ENCODE measurements around the gene TSPAN18. TPM values are rescaled to one million over a fixed set of nuclear protein-coding genes. Genes with fewer than 3 reads are reported as not detected.

Gene TSPAN18
- total and polyA plus RNA-seq, 2 of the 4 experiments (the other 2 are of a cell fraction): 0.36 to 1.1 TPM

DNA sequence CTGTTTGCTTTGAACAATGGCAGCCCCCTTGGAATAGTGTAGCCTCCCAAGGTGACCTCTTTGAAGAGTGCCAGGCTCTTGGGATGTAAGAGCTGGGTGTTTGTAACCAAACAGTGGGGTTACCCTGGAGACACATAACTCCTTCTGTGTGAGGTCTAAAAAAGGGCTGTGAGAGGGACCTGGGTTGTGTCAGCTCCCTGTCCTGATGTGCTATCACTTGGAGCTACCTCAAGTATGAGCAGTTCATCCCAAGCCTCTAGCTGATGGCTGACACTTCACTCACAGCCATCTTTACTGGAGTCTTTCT is 40.2 kb downstream of the TSPAN18 start:
- peak overlapping the region; percentile 70 for H3K4ac ChIP-seq (ENCODE audit: low read depth, low read length)
- no peak overlapping the region for H3K4me2 ChIP-seq (ENCODE audit: low read depth, low read length)
- no peak; the same call in 1 of the 2 replicates for ATAC-seq (ENCODE audit: low read depth)
- DNase-seq: peak; percentile 34
- H2BK5ac ChIP-seq (ENCODE audit: low read depth, low read length, poor library complexity, severe bottlenecking): peak overlapping the region; percentile 14
- H2AFZ ChIP-seq (replicated peaks; ENCODE audit: low read length, poor library complexity): no peak overlapping the region
- in situ Hi-C loops (cut with MboI; ENCODE audit: low sequenced_read_pairs): no loop called here
- no peaks in the 10 kb centered on the region for H3K36me3 ChIP-seq (ENCODE audit: control insufficient read depth, insufficient read depth, low read length)
- BruUV-seq (replicated peaks): no TSS peak
- H3K18ac ChIP-seq (ENCODE audit: low read depth, low read length): peak overlapping the region; percentile 12
- H3K9me1 ChIP-seq (ENCODE audit: insufficient read depth, low read length): peaks cover 6% of the 10 kb centered on the region; the same call in 1 of the 2 replicates
- ChIA-PET CTCF (interaction anchor here (0.6 to 1.6 kb wide), 3 partner anchors 9 to 605 kb away, joined by 3 to 7 read pairs (median 3); no protein-coding TSS in a partner anchor), POLR2A (ENCODE audit: unreplicated experiment) (no interaction called here)
- intact Hi-C loops (cut with micrococcal nuclease): loop anchor here (1.0 to 10.0 kb wide), 3 partner anchors 75 to 202 kb away; partner anchors contain the start of gene CD82
- H3K23ac ChIP-seq (ENCODE audit: low read depth, low read length): no peak overlapping the region
- no peaks in the 10 kb centered on the region for H3K27me3 ChIP-seq (ENCODE audit: control insufficient read depth, insufficient read depth, low read length)
- dilution Hi-C loops (cut with HindIII; ENCODE audit: low sequenced_read_pairs, unreplicated experiment): loop anchor here (25.0 kb wide), 1 partner anchor 120 kb away; no protein-coding TSS in a partner anchor
- H3K56ac ChIP-seq (ENCODE audit: extremely low read depth, insufficient read depth, low read length): no peak overlapping the region
- peak overlapping the region; percentile 65 for H2BK120ac ChIP-seq (ENCODE audit: low read depth, low read length)
- no peak overlapping the region for H3K4me3 ChIP-seq (ENCODE audit: insufficient read depth, low read depth, low read length)
- peak overlapping the region; percentile 68 for H3K14ac ChIP-seq (replicated peaks; ENCODE audit: low read depth, low read length)
- H3K9ac ChIP-seq (ENCODE audit: low read depth, low read length): peak overlapping the region; percentile 7; the same call in 1 of the 2 replicates
- TF ChIP-seq CHD1 (IDR thresholded peaks at IDR 0.05; ENCODE audit: low read depth, low read length) (no peak), MAZ (IDR thresholded peaks at IDR 0.05; ENCODE audit: borderline replicate concordance, low read depth, low read length) (no peak), MXI1 (IDR thresholded peaks at IDR 0.05; ENCODE audit: borderline replicate concordance, low read depth, low read length) (no peak), SMC3 (IDR thresholded peaks at IDR 0.05; ENCODE audit: low read depth, low read length) (no peak), RAD21 (IDR thresholded peaks at IDR 0.05; ENCODE audit: low read length) (no peak), RFX5 (IDR thresholded peaks at IDR 0.05; ENCODE audit: low read depth, low read length) (no peak), NFE2L2 (IDR thresholded peaks at IDR 0.05; ENCODE audit: low read depth, low read length) (no peak), POLR2A (IDR thresholded peaks at IDR 0.05; ENCODE audit: low read depth, low read length) (no peak), CEBPB (IDR thresholded peaks at IDR 0.05; ENCODE audit: low read depth, low read length) (no peak), FOS (IDR thresholded peaks at IDR 0.05; ENCODE audit: low read depth, low read length) (no peak), MAFK (IDR thresholded peaks at IDR 0.05; ENCODE audit: low read depth, low read length) (no peak), RCOR1 (IDR thresholded peaks at IDR 0.05; ENCODE audit: insufficient replicate concordance, low read length) (no peak), BHLHE40 (IDR thresholded peaks at IDR 0.05; ENCODE audit: low read depth, low read length) (no peak)
- TF ChIP-seq, protein P1, sequence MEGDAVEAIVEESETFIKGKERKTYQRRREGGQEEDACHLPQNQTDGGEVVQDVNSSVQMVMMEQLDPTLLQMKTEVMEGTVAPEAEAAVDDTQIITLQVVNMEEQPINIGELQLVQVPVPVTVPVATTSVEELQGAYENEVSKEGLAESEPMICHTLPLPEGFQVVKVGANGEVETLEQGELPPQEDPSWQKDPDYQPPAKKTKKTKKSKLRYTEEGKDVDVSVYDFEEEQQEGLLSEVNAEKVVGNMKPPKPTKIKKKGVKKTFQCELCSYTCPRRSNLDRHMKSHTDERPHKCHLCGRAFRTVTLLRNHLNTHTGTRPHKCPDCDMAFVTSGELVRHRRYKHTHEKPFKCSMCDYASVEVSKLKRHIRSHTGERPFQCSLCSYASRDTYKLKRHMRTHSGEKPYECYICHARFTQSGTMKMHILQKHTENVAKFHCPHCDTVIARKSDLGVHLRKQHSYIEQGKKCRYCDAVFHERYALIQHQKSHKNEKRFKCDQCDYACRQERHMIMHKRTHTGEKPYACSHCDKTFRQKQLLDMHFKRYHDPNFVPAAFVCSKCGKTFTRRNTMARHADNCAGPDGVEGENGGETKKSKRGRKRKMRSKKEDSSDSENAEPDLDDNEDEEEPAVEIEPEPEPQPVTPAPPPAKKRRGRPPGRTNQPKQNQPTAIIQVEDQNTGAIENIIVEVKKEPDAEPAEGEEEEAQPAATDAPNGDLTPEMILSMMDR (conservative IDR thresholded peaks at IDR 0.05; ENCODE audit: low read depth, low read length): no peak
- TF ChIP-seq, protein P2, sequence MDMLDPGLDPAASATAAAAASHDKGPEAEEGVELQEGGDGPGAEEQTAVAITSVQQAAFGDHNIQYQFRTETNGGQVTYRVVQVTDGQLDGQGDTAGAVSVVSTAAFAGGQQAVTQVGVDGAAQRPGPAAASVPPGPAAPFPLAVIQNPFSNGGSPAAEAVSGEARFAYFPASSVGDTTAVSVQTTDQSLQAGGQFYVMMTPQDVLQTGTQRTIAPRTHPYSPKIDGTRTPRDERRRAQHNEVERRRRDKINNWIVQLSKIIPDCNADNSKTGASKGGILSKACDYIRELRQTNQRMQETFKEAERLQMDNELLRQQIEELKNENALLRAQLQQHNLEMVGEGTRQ (IDR thresholded peaks at IDR 0.05; ENCODE audit: low read depth, low read length): no peak
- TF ChIP-seq, protein P3, sequence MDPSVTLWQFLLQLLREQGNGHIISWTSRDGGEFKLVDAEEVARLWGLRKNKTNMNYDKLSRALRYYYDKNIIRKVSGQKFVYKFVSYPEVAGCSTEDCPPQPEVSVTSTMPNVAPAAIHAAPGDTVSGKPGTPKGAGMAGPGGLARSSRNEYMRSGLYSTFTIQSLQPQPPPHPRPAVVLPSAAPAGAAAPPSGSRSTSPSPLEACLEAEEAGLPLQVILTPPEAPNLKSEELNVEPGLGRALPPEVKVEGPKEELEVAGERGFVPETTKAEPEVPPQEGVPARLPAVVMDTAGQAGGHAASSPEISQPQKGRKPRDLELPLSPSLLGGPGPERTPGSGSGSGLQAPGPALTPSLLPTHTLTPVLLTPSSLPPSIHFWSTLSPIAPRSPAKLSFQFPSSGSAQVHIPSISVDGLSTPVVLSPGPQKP (IDR thresholded peaks at IDR 0.05; ENCODE audit: borderline replicate concordance, low read depth, low read length): no peak
- H3K9me3 ChIP-seq (ENCODE audit: control insufficient read depth, insufficient read depth, low read length): no peaks in the 10 kb centered on the region
- H3K79me1 ChIP-seq (ENCODE audit: low read depth in 1 of 2, low read length in 2 of 2): no peaks in the 10 kb centered on the region
- H4K5ac ChIP-seq (ENCODE audit: low read depth, low read length): peak overlapping the region; percentile 28
- H2BK15ac ChIP-seq (ENCODE audit: low read depth, low read length): peak overlapping the region; percentile 35; the same call in 2 of the 3 replicates
- H2AK9ac ChIP-seq (replicated peaks; ENCODE audit: low read depth, low read length, poor library complexity): peak overlapping the region; percentile 3
- H3K27ac ChIP-seq (ENCODE audit: insufficient read depth, low read length): peak overlapping the region; percentile 59
- H2AK5ac ChIP-seq (ENCODE audit: low read depth, low read length): peak overlapping the region; percentile 54
- no peaks in the 10 kb centered on the region for H4K20me1 ChIP-seq (ENCODE audit: insufficient read depth, low read length)
- H2BK20ac ChIP-seq (ENCODE audit: low read depth, low read length): peak overlapping the region; percentile 75
- H3K4me1 ChIP-seq (ENCODE audit: control insufficient read depth, insufficient read depth, low read length): peaks cover 20% of the 10 kb centered on the region
- H4K91ac ChIP-seq (ENCODE audit: insufficient read depth, low read depth, low read length): peak overlapping the region; percentile 71
- H4K8ac ChIP-seq (ENCODE audit: low read depth in 2 of 2, low read length in 2 of 2): peak overlapping the region; percentile 1 to 33; a peak in 2 of 4 replicates

All from IMR-90 (cell line).